HG03432 (cell line): Measurements from ENCODE around the gene OVCH2.

Experiments used
- ATAC-seq: cut with Tn5 transposase; IDR thresholded peaks from one replicate; pipeline ENCODE4 v1.9.1; 2021; ENCODE audit warnings: mild to moderate bottlenecking, moderate library complexity; ENCODE audit not compliant: unreplicated experiment

Gene OVCH2

GRCh38 chr11:7643314-7643713, 63.0 kb downstream of the OVCH2 start:
- ATAC-seq = no peak

- no peak for ATAC-seq
Measured at GRCh38 chr11:7642747-7643146, 63.5 kb downstream of the OVCH2 start.

- ATAC-seq = no peak
Measured at GRCh38 chr11:7640816-7641215, 65.5 kb downstream of the OVCH2 start.

GRCh38 chr11:7639643-7640025, 66.6 kb downstream of the OVCH2 start:
- no peak for ATAC-seq
